Measurements from ENCODE around the gene RHOV.

- no peak for TF ChIP-seq CTCF (conservative IDR thresholded peaks at IDR 0.05; ENCODE audit: low read depth, low read length)
- no peak for TF ChIP-seq BHLHE40 (IDR thresholded peaks at IDR 0.05; ENCODE audit: low read depth, low read length)
Measured at GRCh38 chr15:40830884-40831283, 43.1 kb downstream of the RHOV start.

Data from IMR-90 (cell line).